ENCODE data around the gene COLEC11. TPM values are rescaled to one million over a fixed set of nuclear protein-coding genes. Genes with fewer than 3 reads are reported as not detected.
"Not testable (repeated sequence)": the region's sequence is repeated elsewhere in the genome, so short reads cannot be mapped to it uniquely, and the experiment has no call there.

COLEC11 gene
- total and polyA plus RNA-seq, 9 of the 15 experiments (the other 6 are each of a cell fraction or from before 2014, with no cell fraction given): 0.32 to 4.3 (median 1.8) TPM

DNA sequence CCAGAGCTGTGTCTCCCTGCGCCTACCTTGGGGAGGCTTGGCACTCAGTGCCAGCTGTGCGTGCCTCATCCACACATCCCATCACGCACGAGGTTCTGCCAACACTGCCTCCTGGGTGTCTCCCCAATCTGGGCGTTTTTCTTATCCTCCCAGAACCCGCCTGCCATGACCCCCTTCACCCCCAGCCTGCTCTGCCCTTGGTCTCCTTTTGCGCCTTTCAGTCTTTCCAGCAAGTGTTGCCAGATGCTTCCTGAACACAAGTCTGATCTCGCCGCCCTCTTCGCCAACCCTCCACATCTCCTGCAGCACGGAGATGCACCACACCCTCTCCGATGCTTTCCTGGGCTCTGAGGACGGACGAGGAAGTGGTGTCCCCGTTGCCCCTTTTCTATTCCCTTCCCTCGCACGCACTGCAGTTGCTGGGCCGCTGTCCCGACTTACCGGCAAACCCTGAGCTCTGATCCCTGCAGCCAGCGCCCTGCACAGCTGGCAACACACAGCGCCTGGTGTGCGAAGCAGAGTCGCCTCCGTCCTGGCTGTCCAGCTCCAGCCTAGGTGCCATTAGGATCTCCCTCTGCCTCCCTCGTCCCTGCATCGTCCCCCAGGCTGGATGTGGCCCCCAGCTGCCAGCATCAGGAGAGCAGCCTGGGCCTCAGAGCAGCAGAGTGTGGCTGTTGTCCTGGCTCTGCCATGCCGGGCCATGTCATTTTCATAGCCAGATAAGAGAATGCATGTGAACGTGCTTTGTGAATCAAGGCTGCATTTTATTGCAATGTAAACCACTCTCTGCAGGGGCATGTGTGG is 40.5 kb downstream of the COLEC11 start:
- Histone ChIP-seq H3K27ac (ENCODE audit: extremely low read depth, low read depth, low read length) (no peak overlapping the region), H3K79me2 (ENCODE audit: control insufficient read depth, insufficient read depth, low read length) (no peaks in the 10 kb centered on the region), H3K4me3 (no peak overlapping the region), H4K20me1 (replicated peaks; ENCODE audit: control insufficient read depth, insufficient read depth, low read length) (peaks cover 12% of the 10 kb centered on the region), H3K9me3 (replicated peaks; ENCODE audit: control insufficient read depth, insufficient read depth, low read depth, low read length) (0 out of 2 replicates have a peak, but pooled peaks cover 2% of the 10 kb centered on the region), H3K9ac (ENCODE audit: insufficient read depth in 1 of 2, low read depth in 2 of 2, low read length in 2 of 2) (peak overlapping the region in 1 of 2 experiments; percentile 68; a peak in 2 of 4 replicates), H3K4me1 (replicated peaks in 1 of 2; ENCODE audit: control insufficient read depth in 2 of 2, insufficient read depth in 2 of 2, low read length in 2 of 2) (peaks cover 0 to 12% of the 10 kb centered on the region in 2 experiments; a peak in 2 of 5 replicates), H3K27me3 (ENCODE audit: control insufficient read depth in 2 of 2, insufficient read depth in 2 of 2, low read length in 2 of 2) (peaks cover 60 to 86% of the 10 kb centered on the region in 2 experiments), H3K4me2 (ENCODE audit: insufficient read depth, low read length) (no peak overlapping the region), H2AFZ (ENCODE audit: low read depth, low read length) (no peak overlapping the region), H3K9me1 (ENCODE audit: control insufficient read depth, insufficient read depth, low read length) (no peaks in the 10 kb centered on the region), H3K36me3 (ENCODE audit: control insufficient read depth, insufficient read depth, low read length) (no peaks in the 10 kb centered on the region)
- no TSS peak for BruUV-seq (replicated peaks)
- DNase-seq (ENCODE audit: extremely low read depth in 1 of 4, low spot score in 3 of 4): no peak
- TF ChIP-seq ZNF583 (CRISPR knock-in tag; IDR thresholded peaks at IDR 0.05): no peak
- TF ChIP-seq, protein P1, sequence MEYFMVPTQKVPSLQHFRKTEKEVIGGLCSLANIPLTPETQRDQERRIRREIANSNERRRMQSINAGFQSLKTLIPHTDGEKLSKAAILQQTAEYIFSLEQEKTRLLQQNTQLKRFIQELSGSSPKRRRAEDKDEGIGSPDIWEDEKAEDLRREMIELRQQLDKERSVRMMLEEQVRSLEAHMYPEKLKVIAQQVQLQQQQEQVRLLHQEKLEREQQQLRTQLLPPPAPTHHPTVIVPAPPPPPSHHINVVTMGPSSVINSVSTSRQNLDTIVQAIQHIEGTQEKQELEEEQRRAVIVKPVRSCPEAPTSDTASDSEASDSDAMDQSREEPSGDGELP (CRISPR knock-in tag; IDR thresholded peaks at IDR 0.05; ENCODE audit: borderline replicate concordance): peak; percentile 7; the same call in 1 of the 2 replicates
- POLR2A ChIA-PET: no interaction called here
- WGBS (ENCODE audit: insufficient coverage, low coverage, missing lambda C conversion rate): 10% methylated on average over 28 of the region's 29 CpGs
- intact Hi-C loops (cut with micrococcal nuclease): no loop called here
- in situ Hi-C loops (cut with MboI): no loop called here
- FAIRE-seq: no peak
- CTCF ChIA-PET (ENCODE audit: low intra/inter-chr PET ratio): no interaction called here
- no peak; the same call in 2 of the 3 replicates for ATAC-seq

DNA sequence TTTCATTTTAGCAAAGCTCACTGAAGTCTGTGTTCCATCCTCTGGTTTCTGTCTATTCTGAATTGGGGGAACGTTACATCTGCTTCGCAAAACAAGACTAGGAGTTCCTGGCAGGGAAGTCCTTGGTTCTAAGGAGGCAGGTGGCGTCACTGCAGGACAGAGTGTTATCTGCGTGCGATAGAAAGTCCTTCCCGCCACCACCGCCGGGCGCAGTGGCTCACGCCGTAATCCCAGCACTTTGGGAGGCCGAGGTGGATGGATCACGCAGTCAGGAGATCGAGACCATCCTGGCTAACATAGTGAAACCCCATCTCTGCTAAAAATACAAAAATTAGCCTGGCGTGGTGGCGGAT is 41.0 kb downstream of the COLEC11 start:
- H3K79me2 ChIP-seq (ENCODE audit: control insufficient read depth, insufficient read depth, low read length); intact Hi-C loops (cut with micrococcal nuclease); H3K4me3 ChIP-seq; H3K9ac ChIP-seq (ENCODE audit: insufficient read depth in 1 of 2, low read depth in 2 of 2, low read length in 2 of 2); H3K9me3 ChIP-seq (replicated peaks; ENCODE audit: control insufficient read depth, insufficient read depth, low read depth, low read length); POLR2A ChIA-PET; H3K27ac ChIP-seq (ENCODE audit: extremely low read depth, low read depth, low read length); H2AFZ ChIP-seq (ENCODE audit: low read depth, low read length); DNase-seq (ENCODE audit: extremely low read depth in 1 of 4, low spot score in 3 of 4); H3K4me2 ChIP-seq (ENCODE audit: insufficient read depth, low read length); CTCF ChIA-PET (ENCODE audit: low intra/inter-chr PET ratio); H3K36me3 ChIP-seq (ENCODE audit: control insufficient read depth, insufficient read depth, low read length); FAIRE-seq; in situ Hi-C loops (cut with MboI); H3K9me1 ChIP-seq (ENCODE audit: control insufficient read depth, insufficient read depth, low read length); BruUV-seq (replicated peaks): not testable (repeated sequence)
- Histone ChIP-seq H4K20me1 (replicated peaks; ENCODE audit: control insufficient read depth, insufficient read depth, low read length) (peaks cover 12% of the 10 kb centered on the region; the same call in 1 of the 2 replicates), H3K4me1 (replicated peaks in 1 of 2; ENCODE audit: control insufficient read depth in 2 of 2, insufficient read depth in 2 of 2, low read length in 2 of 2) (peaks cover 0 to 12% of the 10 kb centered on the region in 2 experiments; a peak in 2 of 5 replicates), H3K27me3 (ENCODE audit: control insufficient read depth in 2 of 2, insufficient read depth in 2 of 2, low read length in 2 of 2) (peaks cover 60 to 86% of the 10 kb centered on the region in 2 experiments)
- 0 out of 2 replicates have a peak, but pooled peaks have one; percentile 24 for TF ChIP-seq CXXC5 (CRISPR knock-in tag; IDR thresholded peaks at IDR 0.05)
- WGBS (ENCODE audit: insufficient coverage, low coverage, missing lambda C conversion rate): 5% methylated on average over 16 of the region's 16 CpGs
- ATAC-seq: peak; percentile 22; the same call in 1 of the 3 replicates
